ENCODE data around the gene SOCS6.

Gene SOCS6

DNA sequence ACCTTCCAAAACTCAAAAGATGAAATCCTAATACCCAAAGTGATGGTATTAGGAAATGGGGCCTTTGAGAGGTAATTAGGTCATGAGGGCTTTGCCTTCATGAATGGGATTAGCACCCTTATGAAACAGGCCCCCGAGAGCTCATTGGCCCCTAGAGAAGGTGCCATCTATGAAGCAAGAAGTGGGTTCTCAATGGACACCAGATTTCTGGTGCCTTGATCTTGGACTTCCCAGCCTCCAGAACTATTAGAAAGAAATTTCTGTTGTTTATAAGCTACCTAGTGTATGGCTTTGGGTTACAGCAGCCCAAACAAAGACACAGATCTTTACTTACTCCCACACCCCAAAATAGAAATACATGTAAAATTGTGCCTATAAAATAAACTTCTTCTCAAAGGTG, 45.4 kb downstream of the SOCS6 start:
- no peak for TF ChIP-seq ZFP30 (CRISPR knock-in tag; IDR thresholded peaks at IDR 0.05)
- no peak for TF ChIP-seq TCF4 (CRISPR knock-in tag; IDR thresholded peaks at IDR 0.05; ENCODE audit: borderline replicate concordance)
- no peak for TF ChIP-seq RARB (CRISPR knock-in tag; IDR thresholded peaks at IDR 0.05)
- no peak for ATAC-seq

DNA sequence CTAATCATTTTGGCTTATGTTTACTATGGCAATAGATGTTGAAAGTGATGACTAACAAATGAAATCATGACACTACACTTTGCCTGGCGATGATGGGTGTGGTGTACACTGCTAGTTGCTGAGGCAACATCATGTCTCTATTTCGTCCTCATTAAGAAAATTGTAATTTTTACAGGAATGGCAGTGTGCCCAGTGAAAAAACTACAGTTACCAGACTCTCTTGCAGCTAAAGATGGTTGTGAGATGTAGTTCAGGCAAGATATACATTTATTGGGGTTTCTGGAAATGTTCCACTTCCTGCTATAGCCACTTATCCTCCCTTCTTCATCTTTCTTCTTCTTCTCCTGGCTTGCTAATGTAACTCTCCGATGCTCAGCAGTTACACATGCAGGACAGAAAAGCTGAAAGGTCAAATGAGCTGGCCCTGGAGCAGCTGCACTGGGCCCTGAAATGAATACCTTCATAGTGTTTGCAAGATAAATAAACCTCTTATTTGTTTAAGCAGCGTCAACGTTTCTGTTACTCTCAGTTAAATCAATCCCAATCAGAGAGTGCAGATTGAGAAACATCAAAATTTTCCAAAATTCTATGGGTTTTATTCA, 46.0 kb downstream of the SOCS6 start:
- TF ChIP-seq ZFP3 (CRISPR knock-in tag; IDR thresholded peaks at IDR 0.05): no peak
- TF ChIP-seq, protein P1, sequence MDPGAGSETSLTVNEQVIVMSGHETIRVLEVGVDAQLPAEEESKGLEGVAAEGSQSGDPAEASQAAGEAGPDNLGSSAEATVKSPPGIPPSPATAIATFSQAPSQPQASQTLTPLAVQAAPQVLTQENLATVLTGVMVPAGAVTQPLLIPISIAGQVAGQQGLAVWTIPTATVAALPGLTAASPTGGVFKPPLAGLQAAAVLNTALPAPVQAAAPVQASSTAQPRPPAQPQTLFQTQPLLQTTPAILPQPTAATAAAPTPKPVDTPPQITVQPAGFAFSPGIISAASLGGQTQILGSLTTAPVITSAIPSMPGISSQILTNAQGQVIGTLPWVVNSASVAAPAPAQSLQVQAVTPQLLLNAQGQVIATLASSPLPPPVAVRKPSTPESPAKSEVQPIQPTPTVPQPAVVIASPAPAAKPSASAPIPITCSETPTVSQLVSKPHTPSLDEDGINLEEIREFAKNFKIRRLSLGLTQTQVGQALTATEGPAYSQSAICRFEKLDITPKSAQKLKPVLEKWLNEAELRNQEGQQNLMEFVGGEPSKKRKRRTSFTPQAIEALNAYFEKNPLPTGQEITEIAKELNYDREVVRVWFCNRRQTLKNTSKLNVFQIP (CRISPR knock-in tag; IDR thresholded peaks at IDR 0.05; ENCODE audit: borderline replicate concordance, low read depth): no peak
- TF ChIP-seq PATZ1 (CRISPR knock-in tag; IDR thresholded peaks at IDR 0.05; ENCODE audit: borderline replicate concordance): no peak
- no peak for TF ChIP-seq GLIS3 (CRISPR knock-in tag; IDR thresholded peaks at IDR 0.05)
- TF ChIP-seq ESRRG (CRISPR knock-in tag; IDR thresholded peaks at IDR 0.05): no peak
- TF ChIP-seq ZNF565 (CRISPR knock-in tag; conservative IDR thresholded peaks at IDR 0.05; ENCODE audit: low read depth): no peak
- no peak for TF ChIP-seq TCF4 (CRISPR knock-in tag; IDR thresholded peaks at IDR 0.05; ENCODE audit: borderline replicate concordance)
- no peak for TF ChIP-seq ARNTL (CRISPR knock-in tag; IDR thresholded peaks at IDR 0.05; ENCODE audit: borderline replicate concordance, low read depth)
- TF ChIP-seq TSHZ2 (CRISPR knock-in tag; IDR thresholded peaks at IDR 0.05): no peak
- ATAC-seq: no peak

GRCh38 chr18:70335892-70336726, 47.3 kb downstream of the SOCS6 start:
- ATAC-seq: no peak
- no peak for TF ChIP-seq TSHZ2 (CRISPR knock-in tag; IDR thresholded peaks at IDR 0.05)
- TF ChIP-seq ZNF8 (CRISPR knock-in tag; IDR thresholded peaks at IDR 0.05): no peak
- no peak for TF ChIP-seq OSR1 (CRISPR knock-in tag; IDR thresholded peaks at IDR 0.05)
- no peak for TF ChIP-seq TOX (CRISPR knock-in tag; IDR thresholded peaks at IDR 0.05; ENCODE audit: borderline replicate concordance)
- TF ChIP-seq ZNF565 (CRISPR knock-in tag; conservative IDR thresholded peaks at IDR 0.05; ENCODE audit: low read depth): no peak
- TF ChIP-seq SNAI2 (CRISPR knock-in tag; IDR thresholded peaks at IDR 0.05): no peak
- no peak for TF ChIP-seq PPARA (CRISPR knock-in tag; IDR thresholded peaks at IDR 0.05; ENCODE audit: borderline replicate concordance)
- no peak for TF ChIP-seq ZFP3 (CRISPR knock-in tag; IDR thresholded peaks at IDR 0.05)
- TF ChIP-seq TCF4 (CRISPR knock-in tag; IDR thresholded peaks at IDR 0.05; ENCODE audit: borderline replicate concordance): no peak
- TF ChIP-seq GLIS3 (CRISPR knock-in tag; IDR thresholded peaks at IDR 0.05): no peak
- TF ChIP-seq ISL1 (CRISPR knock-in tag; IDR thresholded peaks at IDR 0.05): no peak
- no peak for TF ChIP-seq ARNTL (CRISPR knock-in tag; IDR thresholded peaks at IDR 0.05; ENCODE audit: borderline replicate concordance, low read depth)
- TF ChIP-seq ZFP30 (CRISPR knock-in tag; IDR thresholded peaks at IDR 0.05): no peak
- TF ChIP-seq ZC3H10 (CRISPR knock-in tag; IDR thresholded peaks at IDR 0.05): no peak
- no peak for TF ChIP-seq CSRNP3 (CRISPR knock-in tag; IDR thresholded peaks at IDR 0.05)
- TF ChIP-seq ESRRG (CRISPR knock-in tag; IDR thresholded peaks at IDR 0.05): no peak
- no peak for TF ChIP-seq RARB (CRISPR knock-in tag; IDR thresholded peaks at IDR 0.05)
- TF ChIP-seq CREB5 (CRISPR knock-in tag; IDR thresholded peaks at IDR 0.05; ENCODE audit: low read depth): no peak
- TF ChIP-seq PATZ1 (CRISPR knock-in tag; IDR thresholded peaks at IDR 0.05; ENCODE audit: borderline replicate concordance): no peak
- no peak for TF ChIP-seq CSDC2 (CRISPR knock-in tag; IDR thresholded peaks at IDR 0.05)

All from SK-N-SH treated with all-trans-retinoic acid at 6 μM for 48 hours (cell line).